GM12891 (cell line): Measurements from ENCODE around the gene ECI1.

Source experiments
- DNase-seq: peaks from one replicate; pipeline ENCODE4 v3.0.0; 2011; ENCODE audit warnings: low spot score; ENCODE audit not compliant: insufficient read length
- FAIRE-seq: peaks from 2 replicates; lab custom pipeline; 2011; peaks lifted over from hg19 to GRCh38; lab: Jason Lieb, UNC
- PAX5 ChIP-seq: IDR thresholded peaks from 2 replicates; pipeline ENCODE4 v1.6.1; 2011; ENCODE audit warnings: low read length, moderate library complexity, mild to moderate bottlenecking; ENCODE audit not compliant: insufficient read depth, severe bottlenecking
- POLR2A ChIP-seq: IDR thresholded peaks from 2 replicates; pipeline ENCODE4 v1.6.1; 2011; ENCODE audit warnings: low read depth, low read length, control low read depth
- POLR2AphosphoS5 ChIP-seq: IDR thresholded peaks from 2 replicates; pipeline ENCODE4 v1.6.1; 2011; ENCODE audit warnings: low read depth, low read length, control low read depth
- POU2F2 ChIP-seq: IDR thresholded peaks from 2 replicates; pipeline ENCODE4 v1.6.1; 2011; ENCODE audit warnings: low read depth, mild to moderate bottlenecking, control low read depth, low read length, moderate library complexity
- SPI1 ChIP-seq: IDR thresholded peaks from 2 replicates; pipeline ENCODE4 v1.6.1; 2011; ENCODE audit warnings: low read depth, low read length, control low read depth
- TAF1 ChIP-seq: IDR thresholded peaks from 2 replicates; pipeline ENCODE4 v1.6.1; 2011; ENCODE audit warnings: low read depth, low read length, control low read depth

The ECI1 gene

DNA sequence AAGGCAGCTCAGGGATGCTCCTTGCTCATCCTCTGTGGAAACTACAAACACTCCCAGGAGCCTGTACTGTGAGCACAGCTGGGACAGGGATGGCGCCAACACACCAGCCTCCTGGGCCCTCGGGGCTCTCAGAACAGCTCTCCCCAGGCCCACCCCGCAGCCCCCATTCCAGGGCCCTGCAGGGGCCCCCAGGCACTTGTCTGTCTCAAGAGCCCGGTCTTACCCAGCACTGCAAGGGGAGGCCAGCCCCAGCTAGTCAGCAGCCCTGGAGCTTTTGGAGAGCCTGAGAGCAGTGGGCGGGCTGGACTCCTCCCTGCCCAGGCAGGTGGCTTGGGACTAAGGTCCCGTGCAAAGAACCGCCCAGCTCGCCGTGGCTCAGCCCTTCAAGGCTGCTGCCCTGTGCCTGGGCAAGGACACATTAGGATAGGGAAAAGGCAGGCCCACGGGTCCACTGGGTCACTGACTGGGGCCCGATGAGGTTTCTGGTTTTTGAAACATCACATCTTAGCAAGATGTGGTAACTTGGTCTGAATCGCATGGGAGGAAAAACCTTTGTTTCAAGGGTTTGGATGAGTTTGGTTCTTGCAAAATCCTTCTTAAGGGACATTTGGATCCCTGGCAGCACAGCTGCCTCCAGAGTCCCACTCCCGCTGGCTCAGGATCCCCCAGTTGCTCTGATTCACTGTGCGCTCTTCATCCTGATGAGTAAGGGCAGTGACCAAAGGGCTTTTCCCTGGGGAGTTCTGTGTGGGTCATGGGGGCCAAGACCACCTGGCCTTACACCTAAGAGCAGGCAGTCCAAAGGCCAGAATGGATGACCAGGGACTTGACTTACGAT, 12.3 kb downstream of the ECI1 start:
- FAIRE-seq = no peak
- TF ChIP-seq POLR2AphosphoS5 = no peak
- TF ChIP-seq TAF1 = no peak
- no peak for DNase-seq

DNA sequence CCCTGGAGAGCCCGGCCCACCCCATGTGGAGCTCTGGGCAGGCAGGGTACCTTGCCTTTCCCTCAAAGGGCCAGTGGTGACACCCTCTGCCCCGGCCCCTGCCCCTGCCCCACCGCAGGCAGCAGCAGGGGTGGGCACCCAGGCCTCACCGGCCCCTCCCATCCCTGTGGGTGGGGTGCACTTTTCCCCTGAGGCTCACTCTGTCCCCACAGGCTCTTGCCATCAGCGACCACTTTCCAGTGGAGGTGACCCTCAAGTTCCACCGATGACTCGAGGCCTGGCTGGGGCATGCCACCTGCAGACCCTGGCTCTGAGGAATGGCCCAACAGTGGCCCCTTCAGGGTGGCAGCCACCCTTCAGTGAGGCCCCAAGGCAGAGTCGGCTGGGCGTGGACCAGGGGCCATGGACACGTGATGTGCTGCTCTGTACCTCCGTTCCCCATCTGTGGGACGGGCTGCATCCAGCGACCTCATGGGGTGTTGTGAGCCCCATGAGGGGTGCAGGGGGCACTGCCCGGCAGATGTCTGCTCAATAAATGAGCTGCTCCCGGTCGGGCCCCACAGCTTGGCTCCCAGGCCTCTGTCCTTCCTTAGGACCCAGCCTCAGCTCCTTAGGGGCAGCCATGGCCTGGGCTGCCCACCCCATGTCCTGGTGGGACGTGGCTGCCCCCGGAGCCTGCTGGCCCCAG, 13.1 kb downstream of the ECI1 start:
- no peak for FAIRE-seq

DNA sequence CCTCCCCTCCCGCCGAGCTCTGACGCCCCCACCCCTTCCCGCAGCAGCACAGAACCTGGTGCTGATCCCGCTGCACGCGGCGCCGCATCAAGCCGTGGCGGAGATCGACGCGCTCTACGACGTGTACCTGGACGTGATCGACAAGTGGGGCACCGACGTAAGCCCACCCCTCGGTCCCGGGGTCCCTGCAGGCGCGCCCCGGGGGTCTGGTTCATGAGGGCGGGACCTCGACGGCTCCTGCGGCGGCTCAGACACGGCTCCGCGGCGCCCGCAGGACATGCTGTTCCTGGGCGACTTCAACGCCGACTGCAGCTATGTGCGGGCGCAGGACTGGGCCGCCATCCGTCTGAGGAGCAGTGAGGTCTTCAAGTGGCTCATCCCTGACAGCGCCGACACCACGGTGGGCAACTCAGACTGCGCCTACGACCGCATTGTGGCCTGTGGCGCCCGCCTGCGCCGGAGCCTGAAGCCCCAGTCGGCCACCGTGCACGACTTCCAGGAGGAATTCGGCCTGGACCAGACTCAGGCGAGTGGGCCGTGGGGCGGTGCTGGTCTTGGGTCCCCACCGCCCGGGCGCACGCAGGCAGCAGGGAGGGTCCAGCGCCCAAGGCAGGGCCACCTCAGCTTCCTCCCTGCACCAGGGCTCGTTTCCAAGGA, 13.8 kb downstream of the ECI1 start:
- no peak for DNase-seq
- TF ChIP-seq SPI1 (no peak), POLR2A (0 out of 2 replicates have a peak, but pooled peaks have one; percentile 19)
- no peak for FAIRE-seq

More for the DNA sequence above, 13.1 kb downstream of the ECI1 start:
- DNase-seq = no peak
- TF ChIP-seq POU2F2 (no peak), PAX5 (no peak), TAF1 (no peak), POLR2A (no peak), POLR2AphosphoS5 (no peak), SPI1 (no peak)

- FAIRE-seq (no peak), DNase-seq (no peak)
- TF ChIP-seq PAX5 (no peak), TAF1 (no peak), POLR2A (no peak), POLR2AphosphoS5 (no peak), POU2F2 (no peak), SPI1 (no peak)
These were observed 14.3 kb downstream of the ECI1 start for GRCh38 chr16:2237102-2237482.

DNA sequence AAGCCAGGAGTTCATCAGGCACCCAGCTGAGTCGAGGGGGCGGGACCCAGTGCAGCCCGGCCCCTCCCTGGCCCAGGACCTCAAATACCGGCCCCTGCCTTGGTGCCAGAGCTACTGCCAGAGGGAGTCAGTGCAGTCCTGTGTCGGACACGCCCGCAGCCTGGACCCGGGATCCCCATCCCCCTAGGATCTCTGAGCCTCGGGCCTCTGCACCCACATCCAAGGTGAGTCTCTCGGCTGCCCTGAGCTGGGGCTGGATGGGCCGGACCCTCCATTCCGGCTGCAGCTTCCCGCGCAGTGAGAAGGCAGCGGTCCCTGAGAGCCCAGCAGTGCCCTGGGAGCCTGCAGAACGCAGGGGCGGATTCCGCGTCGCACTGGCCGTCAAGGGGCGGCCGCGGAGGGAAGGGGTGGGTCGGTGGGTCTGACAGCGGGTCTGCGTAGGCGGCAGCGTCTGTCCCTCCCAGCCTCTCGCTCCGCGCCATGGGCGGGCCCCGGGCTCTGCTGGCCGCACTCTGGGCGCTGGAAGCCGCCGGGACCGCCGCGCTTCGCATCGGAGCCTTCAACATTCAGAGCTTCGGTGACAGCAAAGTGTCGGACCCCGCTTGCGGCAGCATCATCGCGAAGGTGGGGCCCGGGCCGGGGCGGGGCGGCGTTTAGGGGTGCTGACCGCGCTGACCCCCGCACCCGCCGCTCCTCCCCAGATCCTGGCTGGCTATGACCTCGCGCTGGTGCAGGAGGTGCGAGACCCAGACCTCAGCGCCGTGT, 14.9 kb downstream of the ECI1 start, which contains the start of gene DNASE1L2:
Gene DNASE1L2 (plus strand): TSS at position 108 of the 765 bp plus-strand sequence. CDS start 373 bp downstream, at position 481.
- FAIRE-seq (no peak), DNase-seq (peak; percentile 50)

DNA sequence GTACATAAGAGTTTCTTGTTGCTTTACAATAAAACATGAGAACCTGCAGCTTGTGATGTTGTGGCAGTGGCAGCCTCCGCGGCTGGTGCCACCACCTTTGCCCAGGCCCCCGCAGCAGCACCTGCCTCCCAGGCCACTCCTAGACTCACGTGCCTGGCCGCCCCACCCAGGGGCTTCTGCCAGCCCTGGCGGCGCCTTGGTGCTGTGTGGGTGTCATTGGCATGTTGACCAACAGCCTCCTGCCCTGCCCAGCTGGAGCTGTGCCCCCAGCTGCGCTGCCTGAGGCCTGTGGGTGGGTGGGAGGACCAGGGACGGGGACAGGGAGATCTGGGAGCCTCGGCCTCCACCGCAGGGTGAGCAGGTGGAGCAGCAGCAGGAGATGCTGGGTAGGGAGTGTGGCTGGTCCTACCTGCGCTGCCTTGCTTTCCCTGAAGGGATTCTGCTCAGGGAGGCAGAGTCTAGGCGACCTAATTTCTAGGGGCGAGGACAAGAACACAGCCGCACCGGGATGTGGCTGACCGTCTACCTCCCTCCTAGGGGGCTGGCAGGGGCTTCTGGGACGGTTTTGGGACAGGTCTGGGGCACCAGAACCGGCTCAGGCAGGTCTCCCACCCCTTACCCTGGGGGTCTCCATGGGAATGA, 15.6 kb downstream of the ECI1 start:
- FAIRE-seq = no peak
- no peak for DNase-seq
- TF ChIP-seq SPI1 = no peak
- TF ChIP-seq POLR2AphosphoS5 = peak; percentile 9; the same call in 1 of the 2 replicates

More for the DNA sequence above, 14.9 kb downstream of the ECI1 start, which contains the start of gene DNASE1L2:
- TF ChIP-seq POLR2AphosphoS5 = no peak; the same call in 1 of the 2 replicates
- TF ChIP-seq POU2F2 = no peak
- TF ChIP-seq PAX5 = no peak
- TF ChIP-seq SPI1 = no peak
- TF ChIP-seq POLR2A = no peak
- no peak for TF ChIP-seq TAF1

GRCh38 chr16:2235234-2235651, 16.1 kb downstream of the ECI1 start:
- no peak for DNase-seq
- TF ChIP-seq POLR2AphosphoS5 (0 out of 2 replicates have a peak, but pooled peaks have one; percentile 8), PAX5 (no peak)
- FAIRE-seq = no peak

- no peak for TF ChIP-seq PAX5
- TF ChIP-seq POU2F2 = no peak
- TF ChIP-seq TAF1 = no peak
- FAIRE-seq = no peak
- DNase-seq = no peak
These were observed 16.6 kb downstream of the ECI1 start for GRCh38 chr16:2234813-2235170.

DNA sequence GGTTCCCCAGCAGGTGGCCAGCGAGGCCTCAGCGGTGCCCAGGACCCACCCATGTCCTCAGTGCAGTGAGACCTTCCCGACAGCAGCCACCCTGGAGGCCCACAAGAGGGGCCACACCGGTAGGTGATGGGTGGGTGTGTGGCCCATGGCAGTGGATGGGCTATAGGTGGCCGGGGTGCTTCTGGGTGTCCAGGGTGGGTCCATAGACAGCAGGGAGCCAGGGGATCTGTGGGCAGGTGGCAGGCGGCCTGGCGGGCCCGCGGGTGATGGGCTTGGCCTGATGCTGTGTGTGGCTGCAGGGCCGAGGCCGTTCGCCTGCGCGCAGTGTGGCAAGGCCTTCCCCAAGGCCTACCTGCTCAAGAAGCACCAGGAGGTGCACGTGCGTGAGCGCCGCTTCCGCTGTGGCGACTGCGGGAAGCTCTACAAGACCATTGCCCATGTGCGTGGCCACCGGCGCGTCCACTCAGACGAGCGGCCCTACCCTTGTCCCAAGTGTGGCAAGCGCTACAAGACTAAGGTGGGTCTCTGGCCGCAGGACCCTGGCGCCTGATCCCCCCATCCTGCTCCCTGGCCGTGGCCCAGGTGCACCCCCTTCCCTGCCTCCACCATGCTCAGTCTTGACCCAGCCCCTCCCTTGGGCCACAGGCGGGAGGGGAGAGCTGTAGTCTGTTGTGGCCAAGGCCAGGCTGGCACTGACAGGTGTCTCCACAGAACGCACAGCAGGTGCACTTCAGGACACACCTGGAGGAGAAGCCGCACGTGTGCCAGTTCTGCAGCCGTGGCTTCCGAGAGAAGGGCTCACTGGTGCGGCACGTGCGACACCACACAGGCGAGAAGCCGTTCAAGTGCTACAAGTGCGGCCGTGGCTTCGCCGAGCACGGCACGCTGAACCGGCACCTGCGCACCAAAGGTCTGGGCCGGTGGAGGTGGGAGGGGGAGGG, 17.2 kb downstream of the ECI1 start:
- DNase-seq (no peak), FAIRE-seq (no peak)
- peak; percentile 53; the same call in 1 of the 2 replicates for TF ChIP-seq POLR2AphosphoS5
- no peak for TF ChIP-seq SPI1
